Endodermal cell (in vitro differentiated cells): ENCODE measurements around the gene ECM1. TPM values are rescaled to one million over a fixed set of nuclear protein-coding genes. Genes with fewer than 3 reads are reported as not detected.

Source experiments
- DNase-seq: peaks from one replicate; pipeline ENCODE4 v3.0.0-alpha.2; 2017
- H3K27ac ChIP-seq: 2 replicates; pipeline ENCODE4 v1.5.1; 2013; ENCODE audit warnings: mild to moderate bottlenecking, low read depth, low read length, moderate library complexity
- H3K27me3 ChIP-seq: 2 replicates; pipeline ENCODE4 v1.6.1; 2013; ENCODE audit warnings: mild to moderate bottlenecking, low read length, moderate library complexity; ENCODE audit not compliant: insufficient read depth, control insufficient read depth, poor library complexity, severe bottlenecking
- H3K36me3 ChIP-seq: 2 replicates; pipeline ENCODE4 v1.7.0; 2013; ENCODE audit warnings: mild to moderate bottlenecking, low read length, moderate library complexity; ENCODE audit not compliant: control insufficient read depth, insufficient read depth
- H3K4me1 ChIP-seq: one replicate; pipeline ENCODE4 v1.7.0; 2013; ENCODE audit warnings: low read length; ENCODE audit not compliant: control insufficient read depth, insufficient read depth
- H3K4me3 ChIP-seq: 2 replicates; pipeline ENCODE4 v1.5.1; 2013; ENCODE audit warnings: mild to moderate bottlenecking, low read length, moderate library complexity
- H3K9ac ChIP-seq: 2 replicates; pipeline ENCODE4 v1.6.1; 2013; ENCODE audit warnings: mild to moderate bottlenecking, low read length, moderate library complexity; ENCODE audit not compliant: poor library complexity, severe bottlenecking; ENCODE audit errors: extremely low read depth
- H3K9me3 ChIP-seq: 2 replicates; pipeline ENCODE4 v1.6.1; 2013; ENCODE audit warnings: mild to moderate bottlenecking, low read length, moderate library complexity; ENCODE audit not compliant: control insufficient read depth
- H3K27ac Mint-ChIP-seq: 2 replicates; pipeline ENCODE4 v1.8.0; 2020; ENCODE audit warnings: mixed read lengths
- H3K27me3 Mint-ChIP-seq: 2 replicates; pipeline ENCODE4 v1.8.0; 2021; ENCODE audit warnings: mild to moderate bottlenecking, mixed read lengths; ENCODE audit not compliant: insufficient read depth
- H3K36me3 Mint-ChIP-seq: 2 replicates; pipeline ENCODE4 v1.8.0; 2020; ENCODE audit warnings: low read depth, mixed read lengths
- H3K4me1 Mint-ChIP-seq: 2 replicates; pipeline ENCODE4 v1.8.0; 2020; ENCODE audit warnings: mixed read lengths
- H3K4me3 Mint-ChIP-seq: 2 replicates; pipeline ENCODE4 v1.8.0; 2020; ENCODE audit warnings: mild to moderate bottlenecking, moderate library complexity, mixed read lengths
- H3K9me3 Mint-ChIP-seq: 2 replicates; pipeline ENCODE4 v1.8.0; 2020; ENCODE audit warnings: mild to moderate bottlenecking, mixed read lengths
- CTCF ChIP-seq: fragments of 200-600 bp; sonication (generic); conservative IDR thresholded peaks from 2 replicates; pipeline ENCODE4 v1.5.0; 2021; ENCODE audit warnings: antibody characterized with exemption, mild to moderate bottlenecking
- WGBS, 2 experiments: methylation state at CpG; one replicate each; pipeline versions ENCODE4 v1.1.5 to v1.1.7; 2013; ENCODE audit warnings: missing lambda C conversion rate in 2 of 2, mixed read lengths in 1 of 2; ENCODE audit not compliant: insufficient coverage in 1 of 2, insufficient read length in 1 of 2; 5-methylcytosine and 5-hydroxymethylcytosine counted together
- total RNA-seq, 2 donors: library from RNA; stranded (reverse); fragmentation: NEBNext Ultra II Directional in 1 of 2; extraction: Animal tissue kit (Norgen Biotek cat#: 25700) in 1 of 2; gene quantifications; 2 replicates in 1 of 2; 3 replicates in 1 of 2; pipeline ENCODE4 v1.2.1, GENCODE V29; 2021

ECM1 gene
- total RNA-seq, 2 donors from 2014 or later: 4.8 to 5.6 TPM

- no peaks in the 10 kb centered on the region for H3K27me3 Mint-ChIP-seq
- Histone ChIP-seq H3K4me1 (no peaks in the 10 kb centered on the region), H3K27ac (no peak overlapping the region), H3K27me3 (no peaks in the 10 kb centered on the region), H3K9ac (no peak overlapping the region), H3K36me3 (no peaks in the 10 kb centered on the region), H3K9me3 (no peaks in the 10 kb centered on the region), H3K4me3 (no peak overlapping the region)
- DNase-seq: no peak
- H3K9me3 Mint-ChIP-seq: no peaks in the 10 kb centered on the region
- peaks cover 24% of the 10 kb centered on the region for H3K4me1 Mint-ChIP-seq
- no peak overlapping the region for H3K4me3 Mint-ChIP-seq
- peaks cover 7% of the 10 kb centered on the region for H3K36me3 Mint-ChIP-seq
- no peak for TF ChIP-seq CTCF
- WGBS, 2 experiments: 84 to 90% methylated on average over 5 to 7 of the region's 7 CpGs
- H3K27ac Mint-ChIP-seq: no peak overlapping the region
Observed at GRCh38 chr1:150513351-150513791, 5.5 kb downstream of the ECM1 start.

- Mint-ChIP-seq H3K4me3 (peak overlapping the region; percentile 86), H3K36me3 (peaks cover 7% of the 10 kb centered on the region), H3K27ac (no peak overlapping the region), H3K4me1 (peaks cover 22% of the 10 kb centered on the region), H3K9me3 (no peaks in the 10 kb centered on the region), H3K27me3 (no peaks in the 10 kb centered on the region)
- Histone ChIP-seq H3K27ac (no peak overlapping the region), H3K9me3 (no peaks in the 10 kb centered on the region), H3K4me1 (no peaks in the 10 kb centered on the region), H3K9ac (no peak overlapping the region), H3K27me3 (no peaks in the 10 kb centered on the region), H3K4me3 (no peak overlapping the region), H3K36me3 (no peaks in the 10 kb centered on the region)
- WGBS, 2 experiments: 96 to 97% methylated on average over 6 to 9 of the region's 9 CpGs
- TF ChIP-seq CTCF: no peak
- DNase-seq: no peak
Observed at GRCh38 chr1:150514260-150514659, 6.4 kb downstream of the ECM1 start.

- Mint-ChIP-seq H3K9me3 (no peaks in the 10 kb centered on the region), H3K27ac (peak overlapping the region; percentile 96), H3K4me3 (peak overlapping the region; percentile 86), H3K4me1 (peaks cover 21% of the 10 kb centered on the region), H3K36me3 (peaks cover 7% of the 10 kb centered on the region), H3K27me3 (no peaks in the 10 kb centered on the region)
- whole genome bisulfite sequencing, 2 experiments: 38 to 46% methylated on average over 19 to 21 of the region's 21 CpGs
- no peaks in the 10 kb centered on the region for H3K4me1 ChIP-seq
- peak overlapping the region; percentile 76 for H3K27ac ChIP-seq
- no peak for TF ChIP-seq CTCF
- H3K27me3 ChIP-seq: no peaks in the 10 kb centered on the region
- H3K36me3 ChIP-seq: no peaks in the 10 kb centered on the region
- H3K9ac ChIP-seq: peak overlapping the region; percentile 74
- no peak for DNase-seq
- H3K9me3 ChIP-seq: no peaks in the 10 kb centered on the region
- peak overlapping the region; percentile 90 for H3K4me3 ChIP-seq
Observed at GRCh38 chr1:150514913-150515327, 7.0 kb downstream of the ECM1 start.
